ENCODE data around the gene RIMBP2.

RIMBP2 gene

GRCh38 chr12:130353081-130353480 is 363.0 kb downstream of the RIMBP2 start:
- Histone ChIP-seq H3K9ac (ENCODE audit: low read length) (no peak overlapping the region), H3K27me3 (ENCODE audit: control insufficient read depth, insufficient read depth, low read length) (no peaks in the 10 kb centered on the region), H3K27ac (ENCODE audit: low read depth, low read length) (no peak overlapping the region), H3K36me3 (ENCODE audit: control insufficient read depth, insufficient read depth, low read length) (no peaks in the 10 kb centered on the region), H3K4me3 (ENCODE audit: low read length) (no peak overlapping the region), H3K4me1 (ENCODE audit: control insufficient read depth, insufficient read depth, low read length) (no peaks in the 10 kb centered on the region)

- Histone ChIP-seq H3K4me3 (ENCODE audit: low read length) (no peak overlapping the region), H3K27ac (ENCODE audit: low read depth, low read length) (no peak overlapping the region), H3K9ac (ENCODE audit: low read length) (no peak overlapping the region), H3K4me1 (ENCODE audit: control insufficient read depth, insufficient read depth, low read length) (no peaks in the 10 kb centered on the region), H3K36me3 (ENCODE audit: control insufficient read depth, insufficient read depth, low read length) (no peaks in the 10 kb centered on the region), H3K27me3 (ENCODE audit: control insufficient read depth, insufficient read depth, low read length) (no peaks in the 10 kb centered on the region)
Observed at GRCh38 chr12:130351326-130351725, 364.8 kb downstream of the RIMBP2 start.

- no peaks in the 10 kb centered on the region for H3K27me3 ChIP-seq (ENCODE audit: control insufficient read depth, insufficient read depth, low read length)
- H3K4me3 ChIP-seq (ENCODE audit: low read length): no peak overlapping the region
- no peak overlapping the region for H3K27ac ChIP-seq (ENCODE audit: low read depth, low read length)
Observed at GRCh38 chr12:130350715-130351114, 365.4 kb downstream of the RIMBP2 start.

GRCh38 chr12:130347588-130347987 is 368.5 kb downstream of the RIMBP2 start:
- Histone ChIP-seq H3K4me3 (ENCODE audit: low read length) (no peak overlapping the region), H3K27ac (ENCODE audit: low read depth, low read length) (no peak overlapping the region), H3K9ac (ENCODE audit: low read length) (no peak overlapping the region), H3K36me3 (ENCODE audit: control insufficient read depth, insufficient read depth, low read length) (no peaks in the 10 kb centered on the region), H3K27me3 (ENCODE audit: control insufficient read depth, insufficient read depth, low read length) (no peaks in the 10 kb centered on the region), H3K4me1 (ENCODE audit: control insufficient read depth, insufficient read depth, low read length) (no peaks in the 10 kb centered on the region)

More at GRCh38 chr12:130350715-130351114, 365.4 kb downstream of the RIMBP2 start:
- Histone ChIP-seq H3K9ac (ENCODE audit: low read length) (no peak overlapping the region), H3K36me3 (ENCODE audit: control insufficient read depth, insufficient read depth, low read length) (no peaks in the 10 kb centered on the region), H3K4me1 (ENCODE audit: control insufficient read depth, insufficient read depth, low read length) (no peaks in the 10 kb centered on the region)
